Measurements from ENCODE around the gene CLEC18A.
"Not testable (repeated sequence)": the region's sequence is repeated elsewhere in the genome, so short reads cannot be mapped to it uniquely, and the experiment has no call there.

Gene CLEC18A

DNA sequence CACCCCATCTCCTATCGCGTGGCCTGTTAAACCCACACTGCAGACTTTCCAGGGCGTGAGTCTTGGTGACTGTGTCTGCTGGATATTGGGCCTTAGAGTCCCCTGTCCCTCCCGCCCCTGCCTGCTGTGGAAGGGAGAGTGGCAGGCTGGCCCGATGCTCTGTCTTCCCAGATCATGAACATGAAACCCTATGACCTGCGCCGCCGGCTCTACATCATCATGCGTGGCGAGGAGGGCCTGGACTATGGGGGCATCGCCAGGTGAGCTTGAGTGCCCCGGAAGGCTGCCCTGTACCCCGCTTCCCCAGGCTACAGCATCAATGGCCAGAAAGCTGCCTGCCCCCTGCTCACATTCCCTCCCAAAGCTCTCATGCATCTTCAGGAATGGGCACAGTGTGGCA lies 19.5 kb upstream of the CLEC18A start:
- no peak for DNase-seq

DNA sequence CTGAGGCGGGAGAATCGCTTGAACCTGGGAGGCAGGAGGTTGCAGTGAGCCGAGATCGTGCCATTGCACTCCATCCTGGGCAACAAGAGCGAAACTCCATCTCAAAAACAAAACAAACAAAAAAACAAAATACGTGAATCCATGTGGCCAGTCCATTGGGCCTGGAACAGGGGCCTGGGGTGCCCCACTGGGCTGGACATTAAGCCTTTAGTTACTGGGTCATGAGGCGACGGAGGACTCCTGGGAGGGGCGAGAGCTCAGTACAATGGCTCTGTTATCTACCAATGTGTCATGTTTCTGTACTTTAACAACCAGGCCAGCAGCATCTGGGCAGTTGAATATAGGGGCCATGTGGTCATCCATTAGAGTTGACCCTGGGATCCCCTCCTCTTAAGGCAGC lies 18.9 kb upstream of the CLEC18A start:
- DNase-seq = no peak

DNA sequence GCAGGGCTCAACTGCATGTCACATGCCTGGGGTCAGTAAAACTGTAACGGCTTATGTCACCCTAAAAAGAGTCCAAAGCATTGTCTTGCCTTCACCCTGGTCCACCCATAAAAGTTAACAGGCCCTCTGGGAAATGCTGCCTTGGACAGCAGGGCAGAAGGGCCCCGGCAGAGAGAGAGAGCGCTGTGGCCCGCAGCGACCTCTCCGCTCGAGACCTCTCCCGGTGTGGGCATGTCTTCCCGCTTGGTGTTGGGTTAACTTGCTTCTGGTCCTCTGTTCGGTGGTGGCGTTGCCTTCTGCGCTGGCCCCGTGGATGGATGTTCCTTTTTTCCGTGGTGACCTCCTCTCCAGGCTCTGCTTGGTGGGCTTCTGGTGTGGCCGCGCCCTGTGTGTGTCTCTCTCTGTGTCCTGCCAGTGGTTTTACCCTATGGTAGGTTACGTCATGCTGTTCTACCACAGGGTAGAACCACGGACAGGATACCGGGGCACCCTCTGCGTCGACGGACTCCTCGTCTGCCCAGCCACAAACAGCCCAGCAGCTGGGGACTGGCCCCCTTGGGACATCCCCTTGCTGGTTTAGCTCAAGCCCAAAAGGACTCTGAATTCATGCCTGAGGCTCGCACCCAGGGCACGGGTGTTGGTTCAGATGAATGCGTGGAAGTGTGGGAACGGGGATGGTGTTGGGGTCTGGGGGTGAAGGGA lies 18.3 kb upstream of the CLEC18A start:
- no peak for DNase-seq

DNA sequence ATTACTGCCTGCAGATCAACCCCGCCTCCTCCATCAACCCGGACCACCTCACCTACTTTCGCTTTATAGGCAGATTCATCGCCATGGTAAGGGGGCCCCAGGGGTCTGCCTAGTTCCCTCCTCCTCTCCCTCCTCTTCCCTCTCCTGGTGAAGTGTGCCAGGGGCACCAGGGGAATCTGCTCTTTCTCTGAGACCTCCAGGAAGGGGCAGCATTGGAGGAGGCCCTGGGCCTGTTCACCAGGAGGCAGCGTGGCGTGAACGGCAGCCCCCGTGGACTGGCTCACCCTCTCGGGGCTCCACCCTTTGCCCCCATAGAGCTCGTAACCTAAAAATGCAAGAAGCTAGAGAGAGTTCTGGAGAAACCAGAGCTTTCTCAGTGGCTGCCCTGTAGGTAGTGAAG lies 17.1 kb upstream of the CLEC18A start:
- DNase-seq = no peak

DNA sequence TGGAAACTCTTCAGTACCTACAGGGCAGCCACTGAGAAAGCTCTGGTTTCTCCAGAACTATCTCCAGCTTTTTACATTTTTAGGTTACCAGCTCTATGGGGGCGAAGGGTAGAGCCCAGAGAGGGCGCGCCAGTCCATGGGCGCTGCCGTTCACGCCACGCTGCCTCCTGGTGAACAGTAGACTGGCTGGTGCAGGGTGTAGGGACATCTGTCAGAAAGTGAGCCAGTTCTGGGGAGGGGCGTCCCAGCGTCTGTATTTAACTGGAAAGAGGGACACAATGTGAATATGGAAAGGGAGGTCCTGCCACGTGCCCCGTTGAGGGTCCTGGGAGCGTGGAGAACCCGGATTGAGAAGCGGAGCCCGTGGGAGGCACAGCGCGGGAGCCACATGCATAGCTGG lies 16.4 kb upstream of the CLEC18A start:
- no peak for DNase-seq

DNA sequence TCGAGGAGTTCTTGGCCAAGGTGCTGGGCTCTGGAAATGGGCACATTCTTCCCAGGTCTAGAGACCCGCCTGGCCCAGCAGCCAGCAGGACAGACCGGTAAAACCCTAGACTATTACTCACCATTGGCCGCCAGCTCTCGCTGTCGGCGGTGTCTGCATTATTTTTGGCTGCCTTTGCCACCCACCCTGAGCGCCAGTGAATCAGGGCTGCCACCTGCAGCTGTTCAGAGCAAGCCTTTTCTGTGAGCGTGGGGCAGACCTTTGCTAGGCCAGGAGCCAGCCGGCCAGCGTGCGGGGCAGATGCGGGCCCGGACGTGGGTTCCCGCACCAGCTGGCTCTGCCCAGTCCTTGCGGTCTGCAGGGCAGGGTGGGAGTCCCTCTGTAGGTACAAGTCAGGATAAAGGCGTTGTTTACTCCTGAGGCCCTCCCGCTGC lies 15.8 kb upstream of the CLEC18A start:
- no peak for DNase-seq

DNA sequence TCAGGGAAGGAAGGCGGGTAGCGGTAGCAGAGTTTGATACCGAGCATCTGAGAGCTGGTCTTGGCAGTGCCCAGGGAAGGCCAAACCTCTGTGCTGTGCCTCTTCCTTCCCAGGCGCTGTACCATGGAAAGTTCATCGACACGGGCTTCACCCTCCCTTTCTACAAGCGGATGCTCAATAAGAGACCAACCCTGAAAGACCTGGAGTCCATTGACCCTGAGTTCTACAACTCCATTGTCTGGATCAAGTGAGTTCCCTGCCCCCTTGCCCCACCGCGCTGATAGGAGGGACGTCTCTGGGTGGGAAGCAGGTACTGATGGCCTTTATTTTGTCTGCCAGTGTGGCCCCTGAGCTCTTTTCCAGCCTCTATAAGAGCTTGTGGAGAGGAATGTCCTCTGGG lies 15.4 kb upstream of the CLEC18A start:
- no peak for DNase-seq

DNA sequence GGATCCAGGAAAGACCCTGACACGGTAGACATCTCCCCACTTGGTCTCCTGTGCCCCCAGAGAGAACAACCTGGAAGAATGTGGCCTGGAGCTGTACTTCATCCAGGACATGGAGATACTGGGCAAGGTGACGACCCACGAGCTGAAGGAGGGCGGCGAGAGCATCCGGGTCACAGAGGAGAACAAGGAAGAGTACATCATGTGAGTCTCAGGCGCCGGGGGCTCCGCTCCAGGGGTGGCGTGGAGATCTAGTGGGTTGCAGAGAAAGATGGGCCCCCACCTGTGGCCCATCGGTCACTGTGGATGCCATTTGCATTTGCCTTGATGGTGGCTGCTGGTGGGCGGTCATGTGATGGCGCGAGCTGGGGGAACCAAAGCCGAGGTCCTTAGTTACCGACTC lies 14.9 kb upstream of the CLEC18A start:
- no peak for DNase-seq

DNA sequence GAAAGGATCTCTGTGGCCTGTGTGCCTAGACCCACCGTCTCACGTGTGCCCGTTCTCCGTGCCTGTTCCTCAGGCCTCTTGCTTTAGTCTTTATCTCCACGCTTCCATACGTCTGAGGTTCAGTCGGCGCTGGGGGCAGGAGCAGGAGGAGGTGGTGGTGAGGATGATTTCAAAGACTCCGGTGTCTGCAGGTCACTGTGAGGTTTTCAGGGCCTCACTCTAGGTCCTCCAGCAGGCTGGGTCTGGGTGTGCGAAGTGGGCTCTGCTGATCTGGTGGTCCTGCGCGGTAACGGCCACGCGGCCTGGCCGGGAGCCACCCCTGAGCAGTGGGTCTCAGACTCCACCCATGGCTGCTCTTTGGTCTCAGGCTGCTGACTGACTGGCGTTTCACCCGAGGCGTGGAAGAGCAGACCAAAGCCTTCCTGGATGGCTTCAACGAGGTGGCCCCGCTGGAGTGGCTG lies 14.4 kb upstream of the CLEC18A start:
- DNase-seq = no peak

DNA sequence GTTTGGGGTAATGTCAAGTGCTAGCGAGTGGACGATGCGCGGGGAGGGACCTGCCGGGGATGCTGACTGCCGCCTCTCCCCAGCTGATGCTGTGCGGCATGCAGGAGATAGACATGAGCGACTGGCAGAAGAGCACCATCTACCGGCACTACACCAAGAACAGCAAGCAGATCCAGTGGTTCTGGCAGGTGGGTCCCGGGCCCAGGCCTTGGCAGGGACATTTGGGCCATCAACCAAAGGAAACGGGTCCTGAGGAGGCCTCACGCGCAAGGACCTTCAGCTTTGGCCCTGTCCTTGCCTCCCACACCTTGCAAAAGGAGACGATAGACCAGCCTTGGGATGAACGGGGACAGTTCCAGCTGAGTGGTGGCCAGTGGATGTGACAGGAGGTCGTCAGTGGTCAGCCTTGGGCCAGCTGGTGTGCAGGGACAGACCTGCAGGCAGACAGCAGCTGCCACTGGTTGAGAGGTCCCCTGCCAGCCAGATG lies 13.6 kb upstream of the CLEC18A start:
- DNase-seq = no peak

DNA sequence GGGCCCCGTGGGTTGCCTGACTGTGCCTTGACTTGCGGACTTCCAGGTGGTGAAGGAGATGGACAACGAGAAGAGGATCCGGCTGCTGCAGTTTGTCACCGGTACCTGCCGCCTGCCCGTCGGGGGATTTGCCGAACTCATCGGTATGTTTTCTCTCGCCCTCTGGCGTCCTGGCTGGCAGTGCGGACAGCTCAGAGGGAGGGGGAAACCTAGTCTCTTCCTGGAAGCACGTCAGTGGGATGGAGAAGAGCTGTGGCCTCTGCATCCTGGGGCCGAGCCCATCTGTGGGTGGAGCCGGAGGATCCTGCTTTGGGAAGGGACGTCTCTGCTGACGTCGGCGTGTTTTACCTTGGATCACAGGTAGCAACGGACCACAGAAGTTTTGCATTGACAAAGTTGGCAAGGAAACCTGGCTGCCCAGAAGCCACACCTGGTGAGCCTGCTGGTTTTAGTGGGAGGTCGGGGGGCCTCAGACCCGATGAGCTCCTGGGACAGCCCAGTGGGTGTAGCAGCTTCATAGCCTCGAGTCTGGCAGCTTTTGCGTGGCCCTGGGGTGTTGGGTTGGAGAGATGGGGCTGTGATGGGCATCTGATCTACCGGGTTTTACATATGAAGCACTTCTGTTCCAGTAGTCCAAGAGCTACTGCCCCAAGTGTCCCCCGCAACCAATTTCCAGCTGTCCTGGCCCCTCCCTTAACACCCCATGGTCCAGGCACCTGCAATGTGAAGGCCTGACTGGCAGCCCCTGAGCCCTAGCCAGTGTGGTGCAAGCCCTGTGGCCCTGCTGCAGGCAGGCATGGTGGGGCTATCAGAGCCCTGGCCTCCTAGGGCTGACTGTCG lies 11.9 kb upstream of the CLEC18A start:
- DNase-seq = no peak

DNA sequence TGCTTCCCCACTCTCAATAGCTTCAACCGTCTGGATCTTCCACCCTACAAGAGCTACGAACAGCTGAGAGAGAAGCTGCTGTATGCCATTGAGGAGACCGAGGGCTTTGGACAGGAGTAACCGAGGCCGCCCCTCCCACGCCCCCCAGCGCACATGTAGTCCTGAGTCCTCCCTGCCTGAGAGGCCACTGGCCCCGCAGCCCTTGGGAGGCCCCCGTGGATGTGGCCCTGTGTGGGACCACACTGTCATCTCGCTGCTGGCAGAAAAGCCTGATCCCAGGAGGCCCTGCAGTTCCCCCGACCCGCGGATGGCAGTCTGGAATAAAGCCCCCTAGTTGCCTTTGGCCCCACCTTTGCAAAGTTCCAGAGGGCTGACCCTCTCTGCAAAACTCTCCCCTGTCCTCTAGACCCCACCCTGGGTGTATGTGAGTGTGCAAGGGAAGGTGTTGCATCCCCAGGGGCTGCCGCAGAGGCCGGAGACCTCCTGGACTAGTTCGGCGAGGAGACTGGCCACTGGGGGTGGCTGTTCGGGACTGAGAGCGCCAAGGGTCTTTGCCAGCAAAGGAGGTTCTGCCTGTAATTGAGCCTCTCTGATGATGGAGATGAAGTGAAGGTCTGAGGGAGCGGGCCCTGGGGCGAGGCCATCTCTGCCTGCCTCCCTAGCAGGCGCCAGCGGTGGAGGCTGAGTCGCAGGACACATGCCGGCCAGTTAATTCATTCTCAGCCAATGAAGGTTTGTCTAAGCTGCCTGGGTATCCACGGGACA lies 11.1 kb upstream of the CLEC18A start:
- DNase-seq = no peak

DNA sequence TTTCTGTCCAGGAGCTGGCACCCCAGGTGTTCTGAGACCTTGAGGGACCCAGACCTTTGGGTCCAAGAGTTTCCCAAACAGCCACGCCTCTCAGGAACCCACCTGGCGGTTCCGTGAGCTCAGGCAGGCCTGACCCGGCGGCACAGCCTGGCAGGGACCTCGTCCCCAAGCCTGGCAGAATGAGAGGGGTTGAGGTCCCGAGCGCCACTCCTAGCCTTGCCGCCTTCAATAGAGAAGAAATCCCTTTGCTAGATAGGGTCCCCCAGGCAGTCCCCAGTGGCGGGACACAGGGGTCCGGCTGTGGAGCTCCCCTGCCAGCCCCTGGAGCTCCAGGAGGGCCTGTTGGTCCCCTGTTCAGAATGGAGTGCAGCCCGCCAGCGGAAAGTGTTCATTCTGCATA lies 10.5 kb upstream of the CLEC18A start:
- DNase-seq = no peak

DNA sequence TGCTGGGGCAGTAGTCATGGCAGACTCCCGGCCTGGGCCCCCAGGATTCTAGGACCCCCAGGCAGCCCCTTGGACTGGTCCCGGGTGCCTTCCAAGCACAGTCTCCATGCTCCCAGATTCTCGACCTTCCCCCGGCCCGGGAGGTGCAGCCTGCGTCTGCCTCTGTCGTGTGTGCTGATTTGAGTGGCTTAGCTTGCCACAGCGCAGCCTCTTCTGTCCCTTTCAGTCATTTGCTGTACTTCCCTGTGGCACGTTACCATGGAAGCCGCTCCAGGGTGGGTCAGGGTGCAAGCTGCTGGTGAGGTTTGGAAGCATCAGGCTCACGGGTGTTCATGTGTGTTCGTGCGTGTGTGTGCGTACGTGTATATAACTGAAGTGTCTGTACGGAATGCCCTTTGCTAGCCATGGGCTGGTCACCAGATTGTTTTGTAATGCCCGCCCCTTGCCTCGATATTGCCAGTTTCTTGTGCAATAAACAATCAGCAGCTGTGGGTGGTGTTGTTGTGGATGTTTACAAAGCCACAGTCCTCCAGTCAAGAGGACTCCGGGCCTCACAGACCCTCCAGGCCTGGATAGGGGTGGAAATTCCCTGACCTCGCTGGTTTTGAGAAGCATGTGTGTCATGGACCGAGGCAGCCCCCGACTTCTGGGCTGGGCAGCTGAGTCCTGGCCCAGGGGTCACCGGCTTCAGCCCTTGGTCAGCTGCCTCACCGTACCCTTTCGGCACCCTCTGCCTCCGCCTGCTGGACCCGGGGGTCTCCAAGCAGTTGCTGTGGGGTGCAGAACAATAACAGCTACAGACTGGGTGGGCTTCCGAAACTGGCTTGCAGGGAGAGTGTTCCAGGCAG lies 9.7 kb upstream of the CLEC18A start:
- DNase-seq = no peak

DNA sequence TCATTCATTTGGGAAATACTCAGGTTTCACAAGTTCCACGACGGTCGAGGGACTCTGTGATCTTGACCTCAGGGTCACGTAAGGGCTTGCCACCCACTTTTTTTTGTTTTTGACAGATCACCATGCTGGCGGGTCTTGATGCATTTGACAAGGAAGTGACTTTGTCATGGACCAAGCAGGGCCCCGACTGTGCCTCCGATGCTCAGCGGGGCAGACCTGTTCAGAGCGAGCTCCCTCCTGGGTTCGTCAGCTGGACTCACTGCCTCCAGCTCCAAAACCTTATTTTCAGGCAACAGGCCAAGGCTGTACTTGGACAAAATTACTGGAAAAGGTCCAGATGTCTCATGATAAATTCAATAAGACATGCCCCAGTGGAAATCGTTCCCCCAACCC lies 9.0 kb upstream of the CLEC18A start:
- no peak for DNase-seq

DNA sequence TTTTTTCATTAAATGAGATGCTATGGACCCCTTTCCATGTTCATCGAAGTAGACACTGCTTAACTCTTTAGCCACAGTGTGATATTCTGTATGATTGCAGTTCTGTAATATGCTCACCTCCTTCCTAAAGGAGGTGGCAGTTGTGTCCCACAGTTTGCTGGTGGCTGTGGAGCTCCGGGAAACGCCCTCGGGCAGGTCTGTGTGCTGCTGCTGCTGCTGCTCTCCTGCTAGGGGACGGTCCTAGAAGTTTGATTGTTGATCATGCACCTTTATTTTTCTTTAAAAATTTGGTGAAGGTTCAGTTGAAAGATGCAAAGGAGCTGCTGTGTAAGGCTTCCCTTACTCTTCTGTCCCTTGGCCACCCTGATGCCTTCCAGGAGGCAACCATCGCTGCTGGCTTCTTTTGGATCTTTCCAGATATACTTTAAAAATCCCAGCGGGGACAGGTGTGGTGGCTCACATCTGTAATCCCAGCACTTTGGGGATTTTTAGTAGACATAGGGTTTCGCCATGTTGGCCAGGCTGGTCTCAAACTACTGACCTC lies 8.4 kb upstream of the CLEC18A start:
- DNase-seq = no peak

DNA sequence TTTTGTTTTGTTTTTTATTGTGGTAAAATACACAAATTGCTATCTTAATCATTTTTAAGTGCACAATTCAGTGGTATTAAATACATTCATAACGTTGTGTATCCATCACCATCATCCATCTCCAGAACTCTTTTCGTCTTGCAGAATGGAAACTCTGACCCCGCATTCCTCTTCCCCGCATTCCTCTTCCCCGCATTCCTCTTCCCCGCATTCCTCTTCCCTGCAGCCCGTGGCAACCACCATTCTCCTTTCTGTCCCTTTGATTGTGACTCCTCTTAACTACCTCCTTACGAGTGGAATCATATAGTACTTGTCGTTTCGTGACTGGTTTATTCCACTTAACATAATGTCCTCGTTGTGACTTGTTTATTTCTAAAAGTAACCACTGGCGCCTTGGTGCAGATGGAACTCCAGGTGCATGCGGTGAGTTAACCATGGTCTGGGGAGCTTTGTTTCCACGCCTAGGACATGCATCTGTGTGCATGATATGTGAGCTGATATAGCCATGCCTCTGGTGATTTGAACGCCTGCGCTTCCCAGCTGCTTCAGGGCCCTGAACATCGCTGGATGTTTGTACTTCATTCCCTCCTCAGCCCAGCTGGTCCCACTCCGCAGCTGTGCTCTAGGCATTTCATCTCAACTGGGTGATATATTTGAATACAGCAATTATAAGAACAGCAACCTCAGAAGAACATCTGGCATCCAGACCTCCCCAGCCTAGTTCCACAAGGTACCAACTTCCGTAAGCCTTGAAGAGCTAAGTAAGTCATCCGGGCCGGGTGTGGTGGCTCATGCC lies 7.7 kb upstream of the CLEC18A start:
- not testable (repeated sequence) for DNase-seq

DNA sequence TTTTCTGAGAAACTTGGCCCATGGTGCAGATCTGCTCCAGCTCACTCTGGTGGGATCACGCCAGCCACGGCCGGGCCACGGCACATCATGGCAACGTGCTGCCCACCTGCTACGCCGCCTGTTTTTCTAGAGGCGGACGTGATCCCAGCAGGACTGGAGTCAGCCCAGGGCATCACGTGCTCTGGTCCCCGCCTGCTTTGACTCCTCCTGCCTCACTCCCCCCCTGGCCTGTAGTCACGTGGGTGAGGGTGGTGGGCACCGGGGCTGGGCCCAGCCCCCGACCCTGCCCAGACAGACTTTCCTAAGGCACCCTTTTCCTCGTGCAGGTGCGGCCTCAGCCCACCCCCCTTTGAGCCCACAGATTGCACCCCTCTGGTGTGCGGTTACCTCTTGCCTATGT lies 723 bp upstream of the CLEC18A start:
- DNase-seq = not testable (repeated sequence)

DNA sequence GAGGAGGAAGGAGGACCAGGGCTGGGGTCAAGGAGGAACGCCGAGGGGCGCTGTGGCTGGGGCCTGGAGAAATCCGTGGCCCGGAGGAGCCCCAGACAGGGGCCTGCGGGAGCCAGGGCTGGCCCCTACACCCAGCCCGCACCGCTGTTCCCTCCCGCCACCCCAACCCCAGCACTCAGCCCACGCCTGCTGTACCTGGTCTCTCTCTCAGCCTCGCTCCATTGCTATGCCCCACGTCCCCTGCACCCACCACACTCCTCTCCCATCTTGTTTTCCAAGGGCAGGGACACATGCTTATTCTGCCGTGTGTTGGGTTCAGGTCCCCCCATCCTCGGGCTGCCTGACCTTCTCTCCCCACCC lies 518 bp downstream of the CLEC18A start:
- DNase-seq = not testable (repeated sequence)

DNA sequence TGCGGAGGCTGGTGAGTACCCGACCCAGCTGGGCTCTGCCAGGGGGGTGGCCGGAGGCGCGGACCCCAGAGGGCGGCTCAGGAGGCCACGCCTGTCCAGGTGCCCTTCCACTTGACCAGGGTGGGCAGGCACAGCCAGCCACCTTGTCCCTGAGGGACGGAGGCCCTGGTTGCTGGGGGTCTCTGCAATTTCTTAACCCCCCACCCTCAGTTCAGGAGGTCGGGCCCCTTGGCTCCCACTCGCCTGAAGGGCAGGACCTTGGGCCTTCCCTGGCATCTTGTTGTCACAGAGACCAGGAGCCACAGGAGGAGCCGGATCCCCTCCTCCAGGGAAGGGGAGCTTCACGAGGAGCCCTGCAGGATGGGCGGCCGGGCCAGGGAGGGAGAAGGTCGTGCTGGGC lies 982 bp downstream of the CLEC18A start:
- DNase-seq = not testable (repeated sequence)
